K562 (cell line): ENCODE results near the gene SRF. TPM values are rescaled to one million over a fixed set of nuclear protein-coding genes. Genes with fewer than 3 reads are reported as not detected.

ENCODE experiments used
- ATAC-seq: fragments of 200-7000 bp; cut with Tn5 transposase; 3 replicates; pipeline ENCODE4 v1.9.1; 2020; ENCODE audit warnings: moderate library complexity
- BruUV-seq: library from RNA; stranded (reverse); fragments of 400-500 nt; replicated peaks from 2 replicates; lab custom pipeline; 2021; lab: Mats Ljungman, UMichigan
- CTCF ChIA-PET: fragments of 300-600 bp; formaldehyde crosslinking; extraction: SDS; loops from one replicate; lab custom pipeline; 2021; ENCODE audit warnings: low intra/inter-chr PET ratio; lab: Yijun Ruan, JAX
- POLR2A ChIA-PET: fragments of 300-600, 350-650 bp; sonication (Branson Sonifier 250); formaldehyde crosslinking; extraction: SDS; loops from one replicate; lab custom pipeline; 2021; ENCODE audit warnings: antibody characterized with exemption, inconsistent platforms; lab: Yijun Ruan, JAX
- DNase-seq, 4 experiments: peaks; one replicate each; pipeline versions ENCODE4 v3.0.0 to v3.0.0-alpha.2; 2011 to 2018; ENCODE audit warnings: low spot score in 3 of 4, mixed read lengths in 3 of 4; ENCODE audit errors: extremely low read depth in 1 of 4
- FAIRE-seq: peaks from 2 replicates; lab custom pipeline; 2011; peaks lifted over from hg19 to GRCh38; lab: Jason Lieb, UNC
- H2AFZ ChIP-seq: 2 replicates; pipeline ENCODE4 v1.6.0; 2011; ENCODE audit warnings: low read depth, low read length, control low read depth, inconsistent platforms
- H3K27ac ChIP-seq: fragments of 200-600 bp; 3 replicates; pipeline ENCODE4 v1.8.0; 2011; ENCODE audit warnings: low read depth, mild to moderate bottlenecking, control low read depth, inconsistent platforms, low read length, moderate library complexity, mixed read lengths; ENCODE audit errors: extremely low read depth
- H3K27me3 ChIP-seq, 2 experiments: fragments of 300-600 bp in 1 of 2; 2 replicates in 1 of 2; 3 replicates in 1 of 2; pipeline versions ENCODE4 v1.6.0 to v1.8.0; 2011; ENCODE audit warnings: inconsistent platforms in 2 of 2, low read length in 2 of 2, mild to moderate bottlenecking in 1 of 2, mixed read lengths in 1 of 2, moderate library complexity in 1 of 2; ENCODE audit not compliant: control insufficient read depth in 2 of 2, insufficient read depth in 2 of 2
- H3K36me3 ChIP-seq: fragments of 300-600 bp; 3 replicates; pipeline ENCODE4 v1.8.0; 2011; ENCODE audit warnings: mild to moderate bottlenecking, low read length, inconsistent platforms; ENCODE audit not compliant: control insufficient read depth, insufficient read depth
- H3K4me1 ChIP-seq, 2 experiments: fragments of 200-600 bp in 1 of 2; replicated peaks in 1 of 2; 2 replicates in 1 of 2; 3 replicates in 1 of 2; pipeline versions ENCODE4 v1.5.1 to v1.8.0; 2011; ENCODE audit warnings: inconsistent platforms in 2 of 2, low read length in 2 of 2, mild to moderate bottlenecking in 1 of 2, mixed read lengths in 1 of 2, moderate library complexity in 1 of 2; ENCODE audit not compliant: control insufficient read depth in 2 of 2, insufficient read depth in 2 of 2
- H3K4me2 ChIP-seq: 2 replicates; pipeline ENCODE4 v1.6.1; 2011; ENCODE audit warnings: low read length, control low read depth, inconsistent platforms, mixed read lengths; ENCODE audit not compliant: insufficient read depth
- H3K4me3 ChIP-seq: fragments of 200-600 bp; sonication (generic), shearing (Covaris generic); 2 replicates; pipeline ENCODE4 v1.5.1; 2016; ENCODE audit warnings: control low read depth, inconsistent platforms
- H3K79me2 ChIP-seq: fragments of 200-600 bp; 3 replicates; pipeline ENCODE4 v1.8.0; 2011; ENCODE audit warnings: low read length, inconsistent platforms; ENCODE audit not compliant: control insufficient read depth, insufficient read depth
- H3K9ac ChIP-seq, 2 experiments: 2 replicates each; pipeline versions ENCODE4 v1.6.0 to v1.6.1; 2011; ENCODE audit warnings: low read depth in 2 of 2, low read length in 2 of 2, control low read depth in 1 of 2, inconsistent platforms in 1 of 2, mild to moderate bottlenecking in 1 of 2, mixed read lengths in 1 of 2; ENCODE audit not compliant: insufficient read depth in 1 of 2
- H3K9me1 ChIP-seq: one replicate; pipeline ENCODE4 v1.6.0; 2011; ENCODE audit warnings: inconsistent platforms, mild to moderate bottlenecking, low read length, moderate library complexity; ENCODE audit not compliant: control insufficient read depth, insufficient read depth
- H3K9me3 ChIP-seq: replicated peaks from 2 replicates; pipeline ENCODE4 v1.5.1; 2011; ENCODE audit warnings: low read depth, low read length, inconsistent platforms; ENCODE audit not compliant: control insufficient read depth, insufficient read depth
- H4K20me1 ChIP-seq: replicated peaks from 2 replicates; pipeline ENCODE4 v1.6.1; 2011; ENCODE audit warnings: low read length, inconsistent platforms, mixed read lengths; ENCODE audit not compliant: control insufficient read depth, insufficient read depth
- ATF2 ChIP-seq: sonication (generic); formaldehyde crosslinking; IDR thresholded peaks from 2 replicates; pipeline ENCODE4 v1.8.1; 2022; ENCODE audit warnings: missing genetic modification reagents
- BRD9 ChIP-seq: fragments of 450-650 bp; IDR thresholded peaks from 2 replicates; pipeline ENCODE4 v1.6.1; 2018; ENCODE audit warnings: low read depth; ENCODE audit not compliant: partially characterized antibody
- NR2F6 ChIP-seq: fragments of 450-650 bp; formaldehyde crosslinking; IDR thresholded peaks from 2 replicates; pipeline ENCODE4 v1.4.0; 2020; ENCODE audit warnings: mild to moderate bottlenecking
- PCBP1 ChIP-seq: fragments of 200-400 bp; formaldehyde crosslinking; IDR thresholded peaks from 2 replicates; pipeline ENCODE4 v1.6.1; 2018; ENCODE audit warnings: mild to moderate bottlenecking, low read depth, low read length; ENCODE audit not compliant: poor library complexity, severe bottlenecking
- ZBTB12 ChIP-seq: fragments of 250-450 bp; sonication (Bioruptor Pico); IDR thresholded peaks from 2 replicates; pipeline ENCODE4 v1.4.0; 2020
- ZEB2 ChIP-seq: fragments of 450-650 bp; IDR thresholded peaks from 2 replicates; pipeline ENCODE4 v1.6.1; 2016
- ZFP36 ChIP-seq: fragments of 150-350 bp; IDR thresholded peaks from 2 replicates; pipeline ENCODE4 v1.6.1; 2018; ENCODE audit warnings: low read length, low read depth; ENCODE audit not compliant: partially characterized antibody
- ZNF253 ChIP-seq: fragments of 250-450 bp; sonication (Bioruptor Pico); conservative IDR thresholded peaks from 2 replicates; pipeline ENCODE4 v1.6.1; 2021; ENCODE audit warnings: mild to moderate bottlenecking
- WGBS: fragments of 100-300 bp; shearing (Covaris generic); methylation state at CpG from one replicate; pipeline ENCODE4 v1.1.6; 2016; ENCODE audit warnings: low coverage, mixed read lengths; ENCODE audit not compliant: insufficient coverage; ENCODE audit errors: missing lambda C conversion rate; 5-methylcytosine and 5-hydroxymethylcytosine counted together
- in situ Hi-C: fragments of 300-500 bp; cut with MboI; formaldehyde crosslinking; loops from 4 replicates; pipeline ENCODE4 v1.15.0; 2018; ENCODE audit warnings: inconsistent platforms, mixed read lengths
- intact Hi-C: fragments of 100-400 bp; cut with micrococcal nuclease; formaldehyde crosslinking; loops from 2 replicates; pipeline ENCODE4 v1.14.2; 2022
- polyA plus RNA-seq, 8 experiments: library from polyadenylated mRNA; depleted of rRNA in 4 of 8; stranded (reverse) in 5 of 8; unstranded in 3 of 8; fragments of >200 nt; fragmentation: Nextera tagmentation in 2 of 8; fragmentation: Illumina TruSeq in 1 of 8; extraction: Ambion mirVana in 2 of 8; extraction: Trizol in 1 of 8; gene quantifications; 2 replicates each; pipeline versions ENCODE4 v1.2.1 to v1.2.3, GENCODE V29; 2011 to 2014; ENCODE audit warnings: inconsistent platforms in 1 of 8, missing spikeins in 1 of 8
- total RNA-seq, 7 experiments: library from RNA; depleted of rRNA in 6 of 7; stranded (reverse); fragments of >200 nt in 6 of 7; fragmentation: Illumina TruSeq in 2 of 7; extraction: Trizol in 2 of 7; gene quantifications; 2 replicates each; pipeline versions ENCODE4 v1.2.1 to v1.2.3, GENCODE V29; 2011 to 2021; ENCODE audit warnings: low replicate concordance in 1 of 7
- TF ChIP-seq, protein P1 (sequence below): sonication (generic); formaldehyde crosslinking; IDR thresholded peaks from 2 replicates; pipeline ENCODE4 v1.9.0; 2022; ENCODE audit warnings: mild to moderate bottlenecking, missing genetic modification reagents
- TF ChIP-seq, protein P2 (sequence below): fragments of 450-650 bp; formaldehyde crosslinking; IDR thresholded peaks from 2 replicates; pipeline ENCODE4 v1.4.0; 2020; ENCODE audit warnings: mild to moderate bottlenecking, moderate library complexity
- TF ChIP-seq, protein P3 (sequence below): sonication (generic); formaldehyde crosslinking; IDR thresholded peaks from 2 replicates; pipeline ENCODE4 v1.5.0; 2020; ENCODE audit warnings: missing genetic modification reagents

The SRF gene
- total and polyA plus RNA-seq, 9 of the 15 experiments (the other 6 are each of a cell fraction or from before 2014, with no cell fraction given) = 2.5 to 37.0 (median 24.6) TPM

DNA sequence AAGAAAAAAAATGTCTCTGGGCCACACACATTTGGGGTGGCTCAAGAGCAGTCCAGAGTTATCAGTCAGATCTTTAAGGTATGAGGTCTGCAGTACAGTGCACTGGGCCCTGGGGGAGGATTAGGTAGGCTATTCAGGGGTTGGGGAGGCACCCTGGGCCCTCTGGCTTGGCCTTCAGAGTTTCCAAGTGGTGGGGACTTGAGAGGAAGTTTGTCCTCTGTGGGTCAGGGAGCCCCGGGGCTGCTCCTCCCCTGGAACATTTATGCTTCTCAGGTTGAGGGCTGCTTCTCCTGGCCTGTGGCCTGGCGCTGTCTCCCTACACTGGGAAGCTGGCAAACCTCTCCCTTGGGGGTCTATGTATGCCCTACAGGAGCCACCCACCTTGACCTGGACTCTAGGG lies 48.9 kb upstream of the SRF start (continued):
- no peak for TF ChIP-seq ZBTB12 (CRISPR knock-in tag)

DNA sequence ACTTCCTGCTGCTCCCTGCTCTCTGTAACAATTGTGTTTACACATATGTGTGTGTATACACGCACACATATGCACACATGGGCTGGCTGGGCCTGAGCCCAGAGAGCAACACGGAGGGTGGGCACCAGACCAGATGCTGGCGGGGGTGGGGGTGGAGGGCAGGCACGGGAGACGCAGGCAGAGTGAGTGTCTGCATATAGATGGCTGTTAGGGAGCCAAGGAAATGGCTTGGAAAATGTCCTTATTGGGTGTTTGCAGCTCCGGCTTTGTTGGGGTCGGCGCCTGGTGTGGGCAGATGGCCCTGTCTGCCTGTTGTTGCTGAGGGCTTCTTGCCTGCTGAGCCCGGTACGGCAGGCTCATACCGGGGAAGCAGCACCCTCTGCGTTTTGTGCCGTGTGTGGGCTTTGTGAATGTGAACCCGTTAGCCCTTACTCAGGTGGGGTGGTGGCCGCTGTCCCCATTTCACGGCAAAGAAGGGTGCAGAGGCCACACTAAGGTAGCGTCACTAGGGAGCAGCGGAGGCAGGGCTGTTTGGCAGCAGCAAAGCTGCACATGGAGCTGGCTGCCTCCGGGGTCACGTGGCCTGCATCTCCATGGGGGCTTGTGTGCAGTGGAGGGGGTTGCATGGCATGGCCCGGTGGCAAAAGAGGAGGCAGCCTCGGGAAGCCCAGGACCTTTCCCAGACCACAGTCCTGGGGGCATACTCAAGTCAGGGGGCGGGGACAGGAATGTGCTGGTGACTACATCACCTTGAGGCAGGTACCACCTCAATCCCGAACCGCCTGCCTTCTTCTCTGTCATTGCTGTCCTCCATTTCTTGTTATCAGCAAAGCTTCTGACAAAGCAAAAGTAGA lies 47.4 kb upstream of the SRF start:
- no peak overlapping the region for H3K27ac ChIP-seq
- in situ Hi-C loops (no loop called here), intact Hi-C loops (no loop called here)
- ATAC-seq = no peak
- ChIA-PET POLR2A (interaction anchor here (0.9 to 3.1 kb wide), 6 partner anchors 8 to 110 kb away, joined by 3 to 27 read pairs (median 4); partner anchors contain the start of genes KLHDC3 and MEA1), CTCF (no interaction called here)
- no peak for DNase-seq
- TF ChIP-seq NR2F6 = no peak
- TF ChIP-seq PCBP1 = no peak
- TF ChIP-seq, protein P1, sequence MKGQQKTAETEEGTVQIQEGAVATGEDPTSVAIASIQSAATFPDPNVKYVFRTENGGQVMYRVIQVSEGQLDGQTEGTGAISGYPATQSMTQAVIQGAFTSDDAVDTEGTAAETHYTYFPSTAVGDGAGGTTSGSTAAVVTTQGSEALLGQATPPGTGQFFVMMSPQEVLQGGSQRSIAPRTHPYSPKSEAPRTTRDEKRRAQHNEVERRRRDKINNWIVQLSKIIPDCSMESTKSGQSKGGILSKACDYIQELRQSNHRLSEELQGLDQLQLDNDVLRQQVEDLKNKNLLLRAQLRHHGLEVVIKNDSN (CRISPR knock-in tag) = peak; percentile 68
- no peak for TF ChIP-seq BRD9
- TF ChIP-seq, protein P2, sequence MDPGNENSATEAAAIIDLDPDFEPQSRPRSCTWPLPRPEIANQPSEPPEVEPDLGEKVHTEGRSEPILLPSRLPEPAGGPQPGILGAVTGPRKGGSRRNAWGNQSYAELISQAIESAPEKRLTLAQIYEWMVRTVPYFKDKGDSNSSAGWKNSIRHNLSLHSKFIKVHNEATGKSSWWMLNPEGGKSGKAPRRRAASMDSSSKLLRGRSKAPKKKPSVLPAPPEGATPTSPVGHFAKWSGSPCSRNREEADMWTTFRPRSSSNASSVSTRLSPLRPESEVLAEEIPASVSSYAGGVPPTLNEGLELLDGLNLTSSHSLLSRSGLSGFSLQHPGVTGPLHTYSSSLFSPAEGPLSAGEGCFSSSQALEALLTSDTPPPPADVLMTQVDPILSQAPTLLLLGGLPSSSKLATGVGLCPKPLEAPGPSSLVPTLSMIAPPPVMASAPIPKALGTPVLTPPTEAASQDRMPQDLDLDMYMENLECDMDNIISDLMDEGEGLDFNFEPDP (CRISPR knock-in tag) = no peak
- TF ChIP-seq, protein P3, sequence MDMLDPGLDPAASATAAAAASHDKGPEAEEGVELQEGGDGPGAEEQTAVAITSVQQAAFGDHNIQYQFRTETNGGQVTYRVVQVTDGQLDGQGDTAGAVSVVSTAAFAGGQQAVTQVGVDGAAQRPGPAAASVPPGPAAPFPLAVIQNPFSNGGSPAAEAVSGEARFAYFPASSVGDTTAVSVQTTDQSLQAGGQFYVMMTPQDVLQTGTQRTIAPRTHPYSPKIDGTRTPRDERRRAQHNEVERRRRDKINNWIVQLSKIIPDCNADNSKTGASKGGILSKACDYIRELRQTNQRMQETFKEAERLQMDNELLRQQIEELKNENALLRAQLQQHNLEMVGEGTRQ (CRISPR knock-in tag) = peak; percentile 58
- TF ChIP-seq ZEB2 = peak; percentile 37; the same call in 1 of the 2 replicates
- TF ChIP-seq ATF2 = no peak
- no peak for TF ChIP-seq ZNF253
- TF ChIP-seq ZFP36 = peak; percentile 80
- no TSS peak for BruUV-seq
- H3K79me2 ChIP-seq = no peaks in the 10 kb centered on the region
- FAIRE-seq = no peak
- peaks cover 0 to 9% of the 10 kb centered on the region in 2 experiments; a peak in 2 of 5 replicates for H3K27me3 ChIP-seq
- 56% methylated on average over 25 of the region's 25 CpGs for WGBS
- H3K9me1 ChIP-seq = no peaks in the 10 kb centered on the region
- H3K9me3 ChIP-seq = no peaks in the 10 kb centered on the region
- 0 out of 2 replicates have a peak overlapping the region, but pooled peaks have one; percentile 14 for H2AFZ ChIP-seq
- no peaks in the 10 kb centered on the region for H4K20me1 ChIP-seq
- H3K36me3 ChIP-seq = no peaks in the 10 kb centered on the region
- H3K9ac ChIP-seq = 0 out of 4 replicates have a peak overlapping the region, but pooled peaks of 1 of the 2 experiments have one; percentile 38
- no peak overlapping the region for H3K4me3 ChIP-seq
- H3K4me1 ChIP-seq = peaks cover 0 to 12% of the 10 kb centered on the region in 2 experiments; a peak in 3 of 5 replicates
- no peak overlapping the region for H3K4me2 ChIP-seq
